ENCODE measurements around the gene SLC25A44.

SLC25A44 gene

DNA sequence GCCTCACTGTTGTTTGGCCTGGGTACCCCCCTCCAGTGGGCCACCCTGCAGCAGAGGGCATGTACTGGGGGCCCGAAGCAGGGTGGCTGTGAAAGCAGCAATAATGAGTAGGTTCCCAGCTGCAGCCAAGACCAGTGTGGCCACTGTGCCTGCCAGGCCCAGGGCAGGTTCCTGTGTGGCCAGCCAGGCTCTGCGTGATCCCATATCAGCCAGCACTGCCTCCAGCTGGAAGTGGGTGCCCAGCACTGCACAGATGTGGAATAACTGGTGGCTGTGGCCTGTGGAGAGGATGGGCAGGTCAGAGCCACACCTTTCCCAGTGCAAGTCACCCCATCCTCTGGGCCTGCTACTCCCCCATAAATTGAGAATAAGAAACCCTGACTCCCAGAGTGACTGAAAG is 50.2 kb downstream of the SLC25A44 start:
- DNase-seq: no peak

DNA sequence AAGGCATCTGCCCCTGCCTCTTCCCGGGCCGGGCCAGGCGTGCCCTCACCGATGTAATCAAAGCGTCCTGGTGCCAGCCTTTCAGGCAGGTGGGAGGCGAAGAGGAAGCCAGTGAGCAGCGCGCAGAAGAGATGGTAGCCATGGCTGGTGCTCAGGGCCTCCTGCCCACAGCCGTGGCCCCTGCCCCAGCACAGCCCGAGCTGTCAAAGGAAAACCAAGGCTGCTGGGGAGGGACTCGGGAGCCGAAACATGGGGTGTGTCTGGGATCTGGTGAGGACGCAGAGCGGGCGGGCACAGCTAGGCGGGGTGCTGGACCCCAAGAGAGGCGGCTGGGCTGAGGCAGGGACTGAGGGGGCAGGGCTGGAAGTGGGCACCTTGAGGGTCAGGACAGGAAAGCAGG is 50.8 kb downstream of the SLC25A44 start:
- no peak for DNase-seq

- peak; percentile 39 for DNase-seq
Observed at GRCh38 chr1:156245451-156246232, 51.7 kb downstream of the SLC25A44 start.

DNA sequence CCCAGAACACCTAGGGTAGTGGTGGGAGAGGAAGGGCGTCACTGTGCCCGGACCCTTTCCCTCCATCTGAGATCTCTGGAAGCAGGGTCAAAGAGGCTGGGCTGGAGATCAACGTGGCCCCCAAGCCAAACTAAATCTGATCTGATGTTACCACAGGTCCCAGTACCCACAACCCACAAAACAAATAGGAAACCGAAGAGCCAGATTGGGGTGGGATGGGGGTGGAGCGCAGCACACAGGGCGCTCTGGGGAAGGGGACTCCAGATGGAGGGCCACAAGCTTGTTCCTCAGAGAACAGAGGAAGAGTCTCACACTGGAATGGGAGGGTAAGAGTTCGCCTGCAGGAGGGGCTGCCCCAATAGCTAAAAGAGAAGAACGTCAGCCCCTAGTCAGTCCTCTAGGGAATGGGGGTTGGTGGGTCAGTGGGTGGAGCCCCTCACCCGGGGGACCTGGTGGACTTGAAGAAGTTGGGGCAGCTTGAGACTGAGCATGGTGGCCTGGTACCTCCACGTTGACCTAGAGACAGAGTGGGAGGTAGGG is 52.4 kb downstream of the SLC25A44 start:
- no peak for DNase-seq

GRCh38 chr1:156246781-156247459 is 53.0 kb downstream of the SLC25A44 start:
- DNase-seq: no peak

GRCh38 chr1:156247460-156248322 is 53.8 kb downstream of the SLC25A44 start, which contains the start of gene PAQR6:
TSS of gene PAQR6 (minus strand) at chr1:156248056. CDS start at chr1:156246731, 1,325 bp downstream.
- DNase-seq: no peak

GRCh38 chr1:156248323-156248683 is 54.4 kb downstream of the SLC25A44 start:
- DNase-seq: no peak

- no peak for DNase-seq
Observed at GRCh38 chr1:156249593-156249992, 55.7 kb downstream of the SLC25A44 start.

- DNase-seq: no peak
Observed at GRCh38 chr1:156251527-156251926, 57.6 kb downstream of the SLC25A44 start.

DNA sequence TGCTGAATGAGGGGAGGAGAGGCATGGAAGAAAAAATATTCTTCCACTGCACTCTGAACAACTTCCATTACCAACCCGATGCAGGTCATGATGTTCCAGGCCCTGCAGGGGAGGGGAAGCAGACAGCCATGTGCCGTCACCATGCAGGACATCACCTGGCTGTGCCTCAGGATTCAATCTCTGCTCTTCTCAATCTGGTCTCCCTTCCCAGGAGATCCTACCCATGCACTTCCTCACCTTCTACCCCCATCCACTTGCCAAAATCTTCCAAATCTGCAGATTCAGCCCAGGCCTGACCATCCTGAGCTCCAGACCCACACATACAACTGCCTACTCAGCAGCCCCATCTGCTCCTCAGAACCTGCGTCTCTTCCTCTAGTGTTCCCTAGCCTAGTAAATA is 59.7 kb downstream of the SLC25A44 start:
- DNase-seq: no peak

- no peak for DNase-seq
Observed at GRCh38 chr1:156257711-156258110, 63.8 kb downstream of the SLC25A44 start.

DNA sequence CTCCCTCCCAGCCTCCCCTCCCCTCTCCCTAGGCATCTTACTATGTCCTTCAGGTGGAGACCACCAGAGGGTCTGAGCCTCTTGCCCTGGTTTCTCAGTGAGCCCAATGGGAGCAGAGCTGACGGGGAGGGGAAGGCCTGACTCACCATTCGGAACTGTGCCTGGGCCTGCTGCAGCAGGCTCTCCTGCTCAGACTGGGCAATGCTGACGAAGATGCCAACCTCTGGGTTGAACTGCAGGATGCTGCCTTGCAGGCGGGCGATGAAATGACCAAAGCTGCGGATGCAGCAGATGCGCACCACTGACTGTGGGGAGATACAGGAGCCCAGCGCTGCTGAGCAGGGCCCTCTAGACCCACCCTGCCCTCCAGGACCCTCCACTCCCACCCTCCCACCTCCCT is 65.0 kb downstream of the SLC25A44 start:
- DNase-seq: no peak

GRCh38 chr1:156259805-156260204 is 65.9 kb downstream of the SLC25A44 start:
- no peak for DNase-seq

DNA sequence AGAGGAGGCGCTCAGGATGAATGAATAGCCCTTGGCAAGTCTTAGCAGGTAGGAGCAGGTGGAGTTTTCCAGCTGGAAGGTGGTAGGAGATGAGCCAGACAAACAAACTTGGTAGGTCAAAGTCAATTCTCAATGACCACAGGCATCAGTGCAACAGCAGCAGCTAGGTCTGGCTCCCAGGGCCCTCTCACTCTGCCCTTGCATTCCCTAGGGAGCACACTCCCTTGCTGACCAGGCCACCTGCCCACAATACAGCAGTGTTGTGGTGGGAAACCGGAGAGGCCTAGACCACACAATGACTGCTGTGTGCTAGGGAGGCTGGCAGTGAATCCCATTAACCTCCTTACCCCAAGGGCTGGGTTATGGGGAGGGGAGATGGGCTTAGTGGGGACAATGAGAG is 67.0 kb downstream of the SLC25A44 start:
- no peak for DNase-seq
